H1 (cell line): ENCODE measurements around the gene MAGI1. TPM values are rescaled to one million over a fixed set of nuclear protein-coding genes. Genes with fewer than 3 reads are reported as not detected.

Experiments used
- CTCF ChIA-PET: fragments of 300-600 bp; sonication (Branson Sonifier 250); formaldehyde crosslinking; loops from one replicate; lab custom pipeline; 2021; ENCODE audit not compliant: partially characterized antibody; lab: Charles Lee
- POLR2A ChIA-PET: fragments of 300-600 bp; sonication (Branson Sonifier 250); formaldehyde crosslinking; loops from one replicate; lab custom pipeline; 2021; ENCODE audit warnings: inconsistent platforms; ENCODE audit not compliant: partially characterized antibody; lab: Charles Lee
- DNase-seq, 2 experiments: peaks; one replicate each; pipeline versions ENCODE4 v3.0.0 to v3.0.0-alpha.2; 2010 to 2022; ENCODE audit warnings: low spot score in 2 of 2, low read depth in 1 of 2, mixed read lengths in 1 of 2
- FAIRE-seq: peaks from 2 replicates; lab custom pipeline; 2011; peaks lifted over from hg19 to GRCh38; lab: Jason Lieb, UNC
- H2AFZ ChIP-seq: 2 replicates; pipeline ENCODE4 v1.8.1; 2012; ENCODE audit warnings: low read length, inconsistent platforms
- H2AK5ac ChIP-seq: 2 replicates; pipeline ENCODE4 v1.6.1; 2013; ENCODE audit warnings: low read depth, low read length
- H2BK120ac ChIP-seq: replicated peaks from 2 replicates; pipeline ENCODE3; 2013; ENCODE audit warnings: low read depth, low read length, inconsistent platforms
- H2BK12ac ChIP-seq: 2 replicates; pipeline ENCODE4 v1.6.1; 2013; ENCODE audit warnings: low read depth, low read length
- H2BK15ac ChIP-seq: 2 replicates; pipeline ENCODE4 v1.6.1; 2013; ENCODE audit warnings: low read length
- H2BK20ac ChIP-seq: 2 replicates; pipeline ENCODE4 v1.6.1; 2013; ENCODE audit warnings: low read length
- H2BK5ac ChIP-seq: 2 replicates; pipeline ENCODE4 v1.6.1; 2013; ENCODE audit warnings: low read depth, low read length
- H3K14ac ChIP-seq: 2 replicates; pipeline ENCODE4 v1.6.1; 2013; ENCODE audit warnings: inconsistent platforms; ENCODE audit not compliant: insufficient read length
- H3K18ac ChIP-seq: 2 replicates; pipeline ENCODE4 v1.6.1; 2013; ENCODE audit warnings: low read length; ENCODE audit errors: extremely low read depth
- H3K23ac ChIP-seq: 2 replicates; pipeline ENCODE4 v1.6.1; 2013; ENCODE audit warnings: inconsistent platforms; ENCODE audit not compliant: insufficient read length
- H3K23me2 ChIP-seq: 2 replicates; pipeline ENCODE4 v1.6.1; 2013; ENCODE audit warnings: low read depth, low read length
- H3K27ac ChIP-seq: 2 replicates; pipeline ENCODE4 v1.6.1; 2011; ENCODE audit warnings: low read depth, low read length, inconsistent platforms
- H3K27me3 ChIP-seq, 4 experiments: replicated peaks in 1 of 4; 1 replicate in 1 of 4; 2 replicates in 3 of 4; pipeline versions ENCODE4 v1.6.1 to v1.8.1; 2011 to 2013; ENCODE audit warnings: low read length in 3 of 4, mild to moderate bottlenecking in 3 of 4, inconsistent platforms in 2 of 4, mixed read lengths in 2 of 4, moderate library complexity in 1 of 4; ENCODE audit not compliant: control insufficient read depth in 3 of 4, insufficient read depth in 3 of 4; ENCODE audit errors: extremely low read depth in 1 of 4
- H3K36me3 ChIP-seq, 4 experiments: 2 replicates each; pipeline versions ENCODE4 v1.6.1 to v1.8.1; 2011 to 2013; ENCODE audit warnings: mild to moderate bottlenecking in 4 of 4, low read length in 3 of 4, moderate library complexity in 2 of 4, control low read depth in 1 of 4, inconsistent platforms in 1 of 4; ENCODE audit not compliant: insufficient read depth in 4 of 4, control insufficient read depth in 2 of 4
- H3K4ac ChIP-seq: replicated peaks from 2 replicates; pipeline ENCODE3; 2013; ENCODE audit warnings: low read length, low read depth, mixed read lengths, inconsistent platforms; ENCODE audit not compliant: insufficient read length
- H3K4me1 ChIP-seq, 4 experiments: replicated peaks in 1 of 4; 1 replicate in 1 of 4; 2 replicates in 3 of 4; pipeline versions ENCODE4 v1.6.1 to v1.8.1; 2011 to 2013; ENCODE audit warnings: low read length in 3 of 4, inconsistent platforms in 2 of 4, mixed read lengths in 1 of 4; ENCODE audit not compliant: insufficient read depth in 4 of 4, control insufficient read depth in 3 of 4
- H3K4me2 ChIP-seq, 2 experiments: 2 replicates each; pipeline versions ENCODE4 v1.6.1 to v1.8.1; 2011 to 2013; ENCODE audit warnings: low read depth in 2 of 2, low read length in 2 of 2, control low read depth in 1 of 2, inconsistent platforms in 1 of 2, mild to moderate bottlenecking in 1 of 2; ENCODE audit not compliant: insufficient read depth in 1 of 2
- H3K4me3 ChIP-seq, 4 experiments: fragments of 200-600, 300-600 bp in 1 of 4; sonication (generic), shearing (Covaris generic), sonication (Bioruptor Twin) in 1 of 4; 2 replicates each; pipeline versions ENCODE4 v1.5.1 to v1.8.1; 2011 to 2016; ENCODE audit warnings: low read length in 4 of 4, low read depth in 3 of 4, control low read depth in 2 of 4, inconsistent platforms in 2 of 4, mild to moderate bottlenecking in 2 of 4, mixed read lengths in 1 of 4, moderate library complexity in 1 of 4; ENCODE audit not compliant: insufficient read depth in 2 of 4; ENCODE audit errors: extremely low read depth in 1 of 4
- H3K56ac ChIP-seq: replicated peaks from 2 replicates; pipeline ENCODE3; 2013; ENCODE audit warnings: low read depth, mild to moderate bottlenecking, mixed read lengths, low read length, inconsistent platforms; ENCODE audit not compliant: insufficient read length
- H3K79me1 ChIP-seq: 2 replicates; pipeline ENCODE4 v1.6.1; 2013; ENCODE audit warnings: low read depth, low read length, control low read depth
- H3K79me2 ChIP-seq, 2 experiments: 2 replicates each; pipeline versions ENCODE4 v1.6.1 to v1.8.1; 2012 to 2013; ENCODE audit warnings: low read length in 2 of 2, mild to moderate bottlenecking in 2 of 2, inconsistent platforms in 1 of 2; ENCODE audit not compliant: insufficient read depth in 2 of 2, control insufficient read depth in 1 of 2
- H3K9ac ChIP-seq, 4 experiments: replicated peaks in 1 of 4; 1 replicate in 1 of 4; 2 replicates in 3 of 4; pipeline versions ENCODE4 v1.6.1 to v1.8.1; 2011 to 2013; ENCODE audit warnings: low read depth in 3 of 4, low read length in 3 of 4, control low read depth in 2 of 4, mild to moderate bottlenecking in 2 of 4, moderate library complexity in 2 of 4, inconsistent platforms in 1 of 4; ENCODE audit errors: extremely low read depth in 1 of 4
- H3K9me3 ChIP-seq, 2 experiments: 2 replicates each; pipeline versions ENCODE4 v1.6.1 to v1.8.1; 2012 to 2013; ENCODE audit warnings: mild to moderate bottlenecking in 2 of 2, moderate library complexity in 2 of 2, control low read depth in 1 of 2, inconsistent platforms in 1 of 2, low read depth in 1 of 2, low read length in 1 of 2, mixed read lengths in 1 of 2; ENCODE audit not compliant: insufficient read depth in 2 of 2
- H4K20me1 ChIP-seq, 2 experiments: replicated peaks in 1 of 2; 2 replicates each; pipeline versions ENCODE3 to v1.8.1; 2011 to 2013; ENCODE audit warnings: inconsistent platforms in 2 of 2, low read length in 2 of 2, mild to moderate bottlenecking in 1 of 2; ENCODE audit not compliant: insufficient read depth in 2 of 2, control insufficient read depth in 1 of 2
- H4K5ac ChIP-seq: 2 replicates; pipeline ENCODE4 v1.6.1; 2013; ENCODE audit warnings: low read length, low read depth, mixed read lengths, inconsistent platforms; ENCODE audit not compliant: insufficient read length
- H4K8ac ChIP-seq: 2 replicates; pipeline ENCODE4 v1.8.0; 2013; ENCODE audit warnings: mild to moderate bottlenecking, moderate library complexity, low read length, inconsistent platforms; ENCODE audit not compliant: insufficient read depth; ENCODE audit errors: extremely low read depth
- H4K91ac ChIP-seq: replicated peaks from 2 replicates; pipeline ENCODE3; 2013; ENCODE audit warnings: low read length, mixed read lengths, inconsistent platforms; ENCODE audit not compliant: insufficient read length
- ASH2L ChIP-seq: fragments of 200-600, 300-600 bp; sonication (generic); IDR thresholded peaks from one replicate; pipeline ENCODE4 v1.7.1; 2017; ENCODE audit warnings: low read length
- SP2 ChIP-seq: IDR thresholded peaks from 2 replicates; pipeline ENCODE4 v1.6.1; 2012; ENCODE audit warnings: mild to moderate bottlenecking, low read length, inconsistent platforms
- TCF12 ChIP-seq: IDR thresholded peaks from 2 replicates; pipeline ENCODE4 v1.6.1; 2011; ENCODE audit warnings: low read depth, mild to moderate bottlenecking, low read length
- YY1 ChIP-seq: IDR thresholded peaks from 2 replicates; pipeline ENCODE4 v1.6.1; 2011; ENCODE audit warnings: low read depth, mild to moderate bottlenecking, low read length
- WGBS, 2 experiments: shearing (Covaris generic) in 1 of 2; methylation state at CpG; one replicate each; pipeline versions ENCODE4 v1.1.6 to v1.1.7; 2013 to 2015; ENCODE audit warnings: low lambda C conversion rate in 2 of 2, mixed read lengths in 2 of 2, inconsistent platforms in 1 of 2, low coverage in 1 of 2, missing lambda C conversion rate in 1 of 2; ENCODE audit not compliant: insufficient replicate concordance in 2 of 2, insufficient coverage in 1 of 2, insufficient read length in 1 of 2; ENCODE audit errors: extremely low coverage in 1 of 2, missing lambda C conversion rate in 1 of 2; 5-methylcytosine and 5-hydroxymethylcytosine counted together
- polyA plus RNA-seq, 7 experiments: library from polyadenylated mRNA; depleted of rRNA in 3 of 7; stranded (reverse) in 5 of 7; unstranded in 2 of 7; fragments of >200 nt in 5 of 7; fragments of 200-250 nt in 2 of 7; gene quantifications; 1 replicate in 5 of 7; 2 replicates in 1 of 7; 4 replicates in 1 of 7; pipeline versions ENCODE4 v1.2.1 to v1.2.3, GENCODE V29; 2011 to 2013; ENCODE audit warnings: missing spikeins in 2 of 7, mixed read lengths in 2 of 7
- total RNA-seq: library from RNA; stranded (reverse); fragmentation: NEBNext Ultra II Directional; extraction: Animal tissue kit (Norgen Biotek cat#: 25700); gene quantifications from 2 replicates; pipeline ENCODE4 v1.2.1, GENCODE V29; 2021

Gene MAGI1
- total and polyA plus RNA-seq, 2 of the 8 experiments (the other 6 are each of a cell fraction or from before 2014, with no cell fraction given), result 19.8 to 78.0 TPM

DNA sequence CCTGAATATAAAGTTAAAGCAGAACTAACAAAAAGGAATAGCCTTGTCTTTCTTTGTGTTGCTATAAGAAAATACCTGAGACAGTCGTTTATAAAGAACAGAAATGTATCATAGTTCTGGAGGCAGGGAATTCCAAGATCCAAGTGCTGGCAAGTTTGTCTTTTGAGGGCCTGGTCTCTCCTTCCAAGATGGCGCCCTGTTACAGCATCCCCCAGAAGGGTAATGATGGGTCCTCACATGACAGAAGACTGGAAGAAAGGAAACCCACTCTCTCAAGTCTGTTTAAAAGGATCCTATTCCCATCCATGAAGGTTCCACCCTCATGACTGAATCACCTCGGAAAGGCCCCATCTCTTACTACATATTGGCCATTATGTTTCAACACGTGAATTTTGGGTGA lies 435.1 kb downstream of the MAGI1 start:
- ChIA-PET CTCF (no interaction called here), POLR2A (no interaction called here)
- H3K27me3 ChIP-seq, result peaks cover 0 to 1% (median 0%) of the 10 kb centered on the region in 4 experiments; a peak in 1 of 7 replicates
- TF ChIP-seq TCF12 (no peak), SP2 (no peak), ASH2L (no peak), YY1 (0 out of 2 replicates have a peak, but pooled peaks have one; percentile 20)
- no peaks in the 10 kb centered on the region for H3K9me3 ChIP-seq
- no peak overlapping the region for H3K27ac ChIP-seq
- no peak for DNase-seq
- no peak overlapping the region for H3K56ac ChIP-seq
- H3K18ac ChIP-seq, result no peak overlapping the region
- H2BK12ac ChIP-seq, result no peak overlapping the region
- H3K36me3 ChIP-seq, result no peaks in the 10 kb centered on the region
- H4K8ac ChIP-seq, result no peak overlapping the region
- H2BK15ac ChIP-seq, result no peak overlapping the region
- H4K20me1 ChIP-seq, result no peaks in the 10 kb centered on the region
- H3K4me1 ChIP-seq, result peaks cover 6 to 11% (median 10%) of the 10 kb centered on the region in 4 experiments; a peak in 6 of 7 replicates
- H4K91ac ChIP-seq, result no peak overlapping the region
- H3K79me2 ChIP-seq, result peaks cover 0 to 23% of the 10 kb centered on the region in 2 experiments; a peak in 2 of 4 replicates
- no peaks in the 10 kb centered on the region for H3K79me1 ChIP-seq
- H2AFZ ChIP-seq, result no peak overlapping the region
- no peak overlapping the region for H2BK5ac ChIP-seq
- H2BK120ac ChIP-seq, result no peak overlapping the region
- no peak overlapping the region for H3K4me2 ChIP-seq
- H3K4ac ChIP-seq, result no peak overlapping the region
- no peak overlapping the region for H3K9ac ChIP-seq
- no peak overlapping the region for H2BK20ac ChIP-seq
- no peak overlapping the region for H3K14ac ChIP-seq
- no peak overlapping the region for H3K4me3 ChIP-seq
- H3K23me2 ChIP-seq, result no peaks in the 10 kb centered on the region; the same call in 1 of the 2 replicates
- no peak overlapping the region for H4K5ac ChIP-seq
- H2AK5ac ChIP-seq, result no peak overlapping the region
- WGBS, 2 experiments, result 92% methylated on average over 4 of the region's 4 CpGs; no CpG with 5 or more reads in 1 of the 2 experiments
- no peak overlapping the region for H3K23ac ChIP-seq
- peak; percentile 36 for FAIRE-seq
